SK-N-MC (cell line): ENCODE data around the gene NSD1.

Source experiments
- EZH2 ChIP-seq: fragments of 200-600 bp; sonication (generic); IDR thresholded peaks from one replicate; pipeline ENCODE4 v1.6.1; 2017; ENCODE audit warnings: antibody characterized with exemption
- POLR2AphosphoS5 ChIP-seq: IDR thresholded peaks from 2 replicates; pipeline ENCODE4 v1.6.1; 2012; ENCODE audit warnings: mild to moderate bottlenecking, low read depth, low read length, borderline replicate concordance

GRCh38 chr5:177269232-177269895, 135.8 kb downstream of the NSD1 start:
- TF ChIP-seq POLR2AphosphoS5 = no peak
- TF ChIP-seq EZH2 = no peak
